Suprapubic skin (tissue), 3 donors: ENCODE results near the gene GTF2H4.

Experiments used
- EP300 ChIP-seq: sonication (generic); formaldehyde crosslinking; IDR thresholded peaks from one replicate; pipeline ENCODE4 v1.6.1; 2017; ENCODE audit warnings: antibody characterized with exemption
- POLR2A ChIP-seq, 2 donors: fragments of 450-650 bp; IDR thresholded peaks; one replicate each; pipeline ENCODE4 v1.6.1; 2017; ENCODE audit warnings: antibody characterized with exemption in 2 of 2, mild to moderate bottlenecking in 2 of 2, moderate library complexity in 2 of 2
- TF ChIP-seq, protein P1 (sequence below), 2 donors: fragments of 200-600 bp in 1 of 2; fragments of 450-650 bp in 1 of 2; sonication (generic) in 1 of 2; IDR thresholded peaks; one replicate each; pipeline ENCODE4 v1.5.1; 2016 to 2019; ENCODE audit warnings: antibody characterized with exemption in 2 of 2, mild to moderate bottlenecking in 1 of 2, moderate library complexity in 1 of 2

- TF ChIP-seq POLR2A (IDR thresholded peaks at IDR 0.05) (no peak), EP300 (no peak)
- TF ChIP-seq, protein P1, sequence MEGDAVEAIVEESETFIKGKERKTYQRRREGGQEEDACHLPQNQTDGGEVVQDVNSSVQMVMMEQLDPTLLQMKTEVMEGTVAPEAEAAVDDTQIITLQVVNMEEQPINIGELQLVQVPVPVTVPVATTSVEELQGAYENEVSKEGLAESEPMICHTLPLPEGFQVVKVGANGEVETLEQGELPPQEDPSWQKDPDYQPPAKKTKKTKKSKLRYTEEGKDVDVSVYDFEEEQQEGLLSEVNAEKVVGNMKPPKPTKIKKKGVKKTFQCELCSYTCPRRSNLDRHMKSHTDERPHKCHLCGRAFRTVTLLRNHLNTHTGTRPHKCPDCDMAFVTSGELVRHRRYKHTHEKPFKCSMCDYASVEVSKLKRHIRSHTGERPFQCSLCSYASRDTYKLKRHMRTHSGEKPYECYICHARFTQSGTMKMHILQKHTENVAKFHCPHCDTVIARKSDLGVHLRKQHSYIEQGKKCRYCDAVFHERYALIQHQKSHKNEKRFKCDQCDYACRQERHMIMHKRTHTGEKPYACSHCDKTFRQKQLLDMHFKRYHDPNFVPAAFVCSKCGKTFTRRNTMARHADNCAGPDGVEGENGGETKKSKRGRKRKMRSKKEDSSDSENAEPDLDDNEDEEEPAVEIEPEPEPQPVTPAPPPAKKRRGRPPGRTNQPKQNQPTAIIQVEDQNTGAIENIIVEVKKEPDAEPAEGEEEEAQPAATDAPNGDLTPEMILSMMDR (IDR thresholded peaks at IDR 0.05) = no peak
Measured at GRCh38 chr6:30890646-30891449, 17.2 kb upstream of the GTF2H4 start.
